Thoracic aorta endothelial cell (primary cell): Measurements from ENCODE around the gene IFNK. TPM values are rescaled to one million over a fixed set of nuclear protein-coding genes. Genes with fewer than 3 reads are reported as not detected.

Experiments
- total RNA-seq: library from RNA; depleted of rRNA; stranded (reverse); fragments of >200 nt; gene quantifications from 2 replicates; pipeline ENCODE4 v1.2.3, GENCODE V29; 2012

IFNK gene, protein sequence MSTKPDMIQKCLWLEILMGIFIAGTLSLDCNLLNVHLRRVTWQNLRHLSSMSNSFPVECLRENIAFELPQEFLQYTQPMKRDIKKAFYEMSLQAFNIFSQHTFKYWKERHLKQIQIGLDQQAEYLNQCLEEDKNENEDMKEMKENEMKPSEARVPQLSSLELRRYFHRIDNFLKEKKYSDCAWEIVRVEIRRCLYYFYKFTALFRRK
- not detected in 2 replicates for total RNA-seq

DNA sequence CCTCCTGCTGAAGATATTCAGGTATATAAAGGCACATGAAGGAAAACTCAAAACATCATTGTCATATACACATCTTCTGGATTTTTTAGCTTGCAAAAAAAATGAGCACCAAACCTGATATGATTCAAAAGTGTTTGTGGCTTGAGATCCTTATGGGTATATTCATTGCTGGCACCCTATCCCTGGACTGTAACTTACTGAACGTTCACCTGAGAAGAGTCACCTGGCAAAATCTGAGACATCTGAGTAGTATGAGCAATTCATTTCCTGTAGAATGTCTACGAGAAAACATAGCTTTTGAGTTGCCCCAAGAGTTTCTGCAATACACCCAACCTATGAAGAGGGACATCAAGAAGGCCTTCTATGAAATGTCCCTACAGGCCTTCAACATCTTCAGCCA is at the start of gene IFNK:
IFNK (plus strand) TSS at position 55 of the 400 bp plus-strand sequence; CDS start at position 102, 47 bp downstream.

DNA sequence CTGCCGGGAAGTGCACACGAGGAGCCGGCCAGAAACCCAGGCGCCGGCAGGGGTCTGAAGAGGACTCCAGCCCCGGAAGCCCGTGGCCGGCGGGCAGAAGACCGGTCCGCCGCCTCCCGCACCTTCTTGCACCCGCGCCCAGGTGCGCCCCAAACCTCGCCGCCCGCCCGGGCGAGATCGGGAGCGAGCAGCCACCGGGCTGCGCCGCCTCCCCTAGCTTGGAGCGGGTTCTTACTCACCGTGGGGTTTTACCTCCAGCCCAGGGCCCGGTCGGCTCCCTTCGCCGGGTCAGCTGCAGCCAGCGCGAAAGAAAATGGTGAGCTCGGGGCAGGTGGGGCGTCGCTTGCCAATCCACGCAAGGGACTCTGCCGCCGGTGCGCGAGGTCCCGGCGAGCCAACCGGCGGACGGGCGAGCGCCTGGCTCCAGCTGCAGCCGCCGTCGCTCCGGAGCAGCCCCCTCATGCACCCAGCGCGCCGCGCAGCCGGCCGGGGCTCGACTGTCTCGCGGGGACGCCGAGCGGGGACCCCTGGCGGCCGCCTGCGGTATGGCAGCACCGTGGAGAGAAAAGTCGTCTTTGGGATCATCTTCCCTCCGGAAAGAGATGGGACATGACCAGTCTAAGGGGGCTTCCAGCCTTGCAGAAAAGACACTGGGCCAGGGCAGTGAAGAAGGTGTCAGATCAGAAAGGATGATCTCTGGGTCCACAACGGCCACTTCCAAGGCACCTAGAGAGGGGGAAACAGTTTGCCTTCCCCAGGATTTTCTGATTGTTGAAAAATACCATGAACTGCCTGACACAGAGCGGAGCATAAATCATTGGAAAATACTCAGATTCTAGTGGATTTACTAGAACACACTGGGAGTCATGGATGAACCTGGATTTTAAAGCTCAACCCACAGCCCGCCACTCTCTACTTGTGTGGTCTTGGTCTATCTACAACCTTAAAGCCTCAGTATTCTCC is 5.5 kb downstream of the IFNK start, which contains the start of gene MOB3B:
MOB3B (minus strand) TSS at position 499 of the 963 bp plus-strand sequence. CDS start 74,264 bp downstream, outside the sequence.

DNA sequence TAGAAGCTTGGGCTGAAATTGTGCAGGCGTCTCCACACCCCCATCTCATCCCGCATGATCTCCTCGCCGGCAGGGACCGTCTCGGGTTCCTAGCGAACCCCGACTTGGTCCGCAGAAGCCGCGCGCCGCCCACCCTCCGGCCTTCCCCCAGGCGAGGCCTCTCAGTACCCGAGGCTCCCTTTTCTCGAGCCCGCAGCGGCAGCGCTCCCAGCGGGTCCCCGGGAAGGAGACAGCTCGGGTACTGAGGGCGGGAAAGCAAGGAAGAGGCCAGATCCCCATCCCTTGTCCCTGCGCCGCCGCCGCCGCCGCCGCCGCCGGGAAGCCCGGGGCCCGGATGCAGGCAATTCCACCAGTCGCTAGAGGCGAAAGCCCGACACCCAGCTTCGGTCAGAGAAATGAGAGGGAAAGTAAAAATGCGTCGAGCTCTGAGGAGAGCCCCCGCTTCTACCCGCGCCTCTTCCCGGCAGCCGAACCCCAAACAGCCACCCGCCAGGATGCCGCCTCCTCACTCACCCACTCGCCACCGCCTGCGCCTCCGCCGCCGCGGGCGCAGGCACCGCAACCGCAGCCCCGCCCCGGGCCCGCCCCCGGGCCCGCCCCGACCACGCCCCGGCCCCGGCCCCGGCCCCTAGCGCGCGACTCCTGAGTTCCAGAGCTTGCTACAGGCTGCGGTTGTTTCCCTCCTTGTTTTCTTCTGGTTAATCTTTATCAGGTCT is 49.0 kb downstream of the IFNK start, which contains the start of gene C9orf72:
C9orf72 (minus strand) TSS at position 564 of the 716 bp plus-strand sequence. CDS start 6,361 bp downstream, outside the sequence.

Other genes with a start within 250 kb of the IFNK start
- not detected in 2 replicates for gene EQTN, start 227.1 kb upstream of the IFNK start, total RNA-seq
- gene MOB3B, start 5.5 kb downstream of the IFNK start, total RNA-seq, result under 0.01 and 0.29 TPM in 2 replicates
- gene C9orf72, start 49.2 kb downstream of the IFNK start, total RNA-seq, result 11.6 and 17.2 TPM in 2 replicates